Measurements from ENCODE around the gene RNF25. TPM values are rescaled to one million over a fixed set of nuclear protein-coding genes. Genes with fewer than 3 reads are reported as not detected.
A peak's percentile ranks its signal among the peaks of the same experiment; 100 is the strongest.

RNF25 gene
- total and polyA plus RNA-seq, 10 donors, result 15.9 to 27.1 (median 24.2) TPM

DNA sequence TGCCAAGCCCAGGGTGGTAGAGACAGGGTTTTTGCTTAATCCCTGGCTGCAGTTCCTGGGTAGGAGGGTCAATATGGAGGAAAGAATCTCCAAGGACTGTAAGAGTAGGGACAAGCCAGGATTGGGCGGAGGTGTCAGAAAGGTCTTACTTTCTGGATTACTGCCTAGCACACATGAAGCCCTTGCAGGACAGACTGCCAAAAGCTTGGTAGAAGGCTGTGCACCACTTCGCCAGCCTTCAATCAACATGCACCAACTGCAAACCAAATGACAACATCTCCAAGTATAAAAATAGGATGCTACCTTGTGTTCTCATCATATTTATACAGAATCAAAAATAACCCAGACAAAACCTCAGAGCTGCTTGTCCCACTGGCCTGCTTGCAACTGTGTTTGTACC lies 16.1 kb downstream of the RNF25 start:
- no peaks in the 10 kb centered on the region for H3K9me3 ChIP-seq
- no peak for DNase-seq
- H3K27me3 ChIP-seq (replicated peaks in 1 of 7), result no peaks in the 10 kb centered on the region
- WGBS, 5 donors, result 80 to 100% (median 95%) methylated on average over 2 of the region's 2 CpGs
- no peak for TF ChIP-seq POLR2A (IDR thresholded peaks at IDR 0.05)
- TF ChIP-seq CTCF (IDR thresholded peaks at IDR 0.05 in 8 of 11, conservative IDR thresholded peaks at IDR 0.05 in 3 of 11), result no peak
- no peak for TF ChIP-seq POLR2AphosphoS5 (IDR thresholded peaks at IDR 0.05)
- no peak overlapping the region for H3K27ac ChIP-seq
- no peak overlapping the region for H3K4me3 ChIP-seq
- intact Hi-C loops (cut with DNase I; ENCODE audit: low total_unique reads), result loop anchor here (5.0 kb wide), 1 partner anchor 248 kb away; no protein-coding TSS in a partner anchor
- peaks cover 2 to 75% (median 57%) of the 10 kb centered on the region in 6 donors for H3K36me3 ChIP-seq
- peaks cover 16 to 53% (median 22%) of the 10 kb centered on the region in 6 donors for H3K4me1 ChIP-seq

DNA sequence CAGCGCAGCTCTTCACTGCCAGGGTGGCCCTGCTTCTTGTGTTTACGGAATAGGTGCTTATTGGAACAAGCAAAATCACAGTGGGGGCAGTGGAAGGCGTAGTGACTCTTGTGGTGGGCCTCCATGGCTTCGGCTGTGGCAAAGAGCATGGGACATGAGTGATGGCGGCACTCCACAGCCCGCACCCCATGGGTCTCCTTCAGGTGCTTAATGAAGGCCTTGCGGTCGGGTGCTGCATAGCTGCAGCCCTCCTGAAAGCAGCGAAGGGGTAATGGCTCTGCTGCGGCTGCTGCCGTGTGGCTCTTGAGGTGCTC lies 23.1 kb downstream of the RNF25 start:
- H3K4me3 ChIP-seq, result no peak overlapping the region
- no peak overlapping the region for H3K27ac ChIP-seq
- H3K4me1 ChIP-seq, result peaks cover 0 to 12% (median 5%) of the 10 kb centered on the region in 6 donors
- DNase-seq, result no peak
- WGBS, 5 donors, result 82 to 96% (median 93%) methylated on average over 3 to 11 of the region's 11 CpGs
- peak in 1 of 3 donors; percentile 23 for TF ChIP-seq POLR2AphosphoS5 (IDR thresholded peaks at IDR 0.05)
- TF ChIP-seq POLR2A (IDR thresholded peaks at IDR 0.05), result no peak
- TF ChIP-seq CTCF (IDR thresholded peaks at IDR 0.05 in 8 of 11, conservative IDR thresholded peaks at IDR 0.05 in 3 of 11), result peak in 5 of 11 experiments; percentile 6 to 51 (median 34)
- H3K36me3 ChIP-seq, result peaks cover 8 to 100% (median 91%) of the 10 kb centered on the region in 6 donors
- intact Hi-C loops (cut with DNase I; ENCODE audit: low total_unique reads), result no loop called here
- no peaks in the 10 kb centered on the region for H3K9me3 ChIP-seq
- no peaks in the 10 kb centered on the region for H3K27me3 ChIP-seq (replicated peaks in 1 of 7)

GRCh38 chr2:218648088-218648786 lies 23.6 kb downstream of the RNF25 start:
- no peak overlapping the region for H3K27ac ChIP-seq
- H3K4me3 ChIP-seq, result no peak overlapping the region
- peaks cover 0 to 12% (median 5%) of the 10 kb centered on the region in 6 donors for H3K4me1 ChIP-seq
- H3K36me3 ChIP-seq, result peaks cover 8 to 100% (median 91%) of the 10 kb centered on the region in 6 donors
- 68 to 75% (median 69%) methylated on average over 9 of the region's 9 CpGs for whole genome bisulfite sequencing, 5 donors
- intact Hi-C loops (cut with DNase I; ENCODE audit: low total_unique reads), result no loop called here
- TF ChIP-seq CTCF (IDR thresholded peaks at IDR 0.05 in 8 of 11, conservative IDR thresholded peaks at IDR 0.05 in 3 of 11) (peak; percentile 50 to 85 (median 74)), POLR2A (IDR thresholded peaks at IDR 0.05) (no peak), POLR2AphosphoS5 (IDR thresholded peaks at IDR 0.05) (peak in 1 of 3 donors; percentile 45)
- H3K27me3 ChIP-seq (replicated peaks in 1 of 7), result no peaks in the 10 kb centered on the region
- H3K9me3 ChIP-seq, result no peaks in the 10 kb centered on the region
- no peak for DNase-seq

DNA sequence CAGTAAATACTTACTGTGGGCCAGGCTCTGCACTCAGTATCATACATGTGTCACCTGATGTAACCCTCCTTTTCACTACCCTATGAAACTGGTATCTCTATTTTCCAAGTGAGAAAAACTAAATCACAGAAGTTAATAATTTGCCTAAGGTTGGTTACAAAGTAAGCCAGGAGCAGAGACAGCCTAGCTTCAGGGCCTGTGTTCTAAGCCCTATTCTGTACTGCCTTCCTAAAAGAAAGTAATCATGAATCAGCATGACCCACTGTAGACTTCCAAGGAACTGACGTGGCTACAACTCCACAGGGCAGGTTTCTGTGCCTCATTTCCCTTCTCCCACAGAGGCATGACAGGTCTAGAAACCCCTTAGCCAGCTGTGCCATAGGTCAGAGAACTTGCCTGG lies 26.7 kb downstream of the RNF25 start:
- no peaks in the 10 kb centered on the region for H3K27me3 ChIP-seq (replicated peaks in 1 of 7)
- H3K9me3 ChIP-seq, result no peaks in the 10 kb centered on the region
- DNase-seq, result no peak
- intact Hi-C loops (cut with DNase I; ENCODE audit: low total_unique reads), result no loop called here
- no peak for TF ChIP-seq POLR2A (IDR thresholded peaks at IDR 0.05)
- H3K4me1 ChIP-seq, result peaks cover 0 to 12% (median 5%) of the 10 kb centered on the region in 6 donors
- 78 to 97% (median 94%) methylated on average over 1 of the region's 1 CpG for WGBS, 5 donors
- no peak overlapping the region for H3K4me3 ChIP-seq
- H3K36me3 ChIP-seq, result peaks cover 5 to 100% (median 90%) of the 10 kb centered on the region in 6 donors
- H3K27ac ChIP-seq, result no peak overlapping the region

Data from spleen (tissue), 11 donors.